Neural cell (in vitro differentiated cells): ENCODE data around the gene TOR4A. TPM values are rescaled to one million over a fixed set of nuclear protein-coding genes. Genes with fewer than 3 reads are reported as not detected.

ENCODE experiments used
- H2AFZ ChIP-seq: fragments of 200-600, 300-800 bp; sonication (generic), shearing (Covaris generic); 2 replicates; pipeline ENCODE4 v1.6.0; 2014; ENCODE audit warnings: low read depth, mild to moderate bottlenecking, antibody characterized with exemption, low read length, moderate library complexity
- H3F3A ChIP-seq: fragments of 200-600 bp; shearing (Covaris generic); 2 replicates; pipeline ENCODE4 v1.6.1; 2016; ENCODE audit warnings: mild to moderate bottlenecking, moderate library complexity, mixed read lengths, antibody characterized with exemption, low read length; ENCODE audit not compliant: insufficient read depth, poor library complexity, severe bottlenecking
- H3K27ac ChIP-seq: fragments of 200-600, 300-800 bp; sonication (generic), shearing (Covaris generic); 2 replicates; pipeline ENCODE4 v1.5.1; 2014; ENCODE audit warnings: mild to moderate bottlenecking, low read length, moderate library complexity
- H3K27me3 ChIP-seq: fragments of 300-800, 200-600 bp; sonication (generic), shearing (Covaris generic); 2 replicates; pipeline ENCODE4 v1.6.0; 2014; ENCODE audit warnings: mild to moderate bottlenecking, low read depth, low read length, moderate library complexity; ENCODE audit not compliant: insufficient read depth
- H3K36me3 ChIP-seq: fragments of 300-800, 200-600 bp; sonication (generic), shearing (Covaris generic); 2 replicates; pipeline ENCODE4 v1.5.1; 2014; ENCODE audit warnings: mild to moderate bottlenecking, antibody characterized with exemption, low read length, moderate library complexity; ENCODE audit not compliant: insufficient read depth
- H3K4me2 ChIP-seq: fragments of 300-800, 200-600 bp; sonication (generic), shearing (Covaris generic); 2 replicates; pipeline ENCODE4 v1.6.0; 2014; ENCODE audit warnings: mild to moderate bottlenecking, low read length
- H3K4me3 ChIP-seq: fragments of 300-800, 200-600 bp; sonication (generic), shearing (Covaris generic); 2 replicates; pipeline ENCODE4 v1.5.1; 2014; ENCODE audit warnings: mild to moderate bottlenecking, low read length, moderate library complexity
- H3K79me2 ChIP-seq: fragments of 200-600 bp; shearing (Covaris generic); replicated peaks from 2 replicates; pipeline ENCODE4 v1.6.0; 2014; ENCODE audit warnings: mild to moderate bottlenecking, low read length, moderate library complexity; ENCODE audit not compliant: insufficient read depth
- H3K9ac ChIP-seq: fragments of 300-800, 200-600 bp; sonication (generic), shearing (Covaris generic); 2 replicates; pipeline ENCODE4 v1.6.1; 2016; ENCODE audit warnings: mild to moderate bottlenecking, low read length, mixed read lengths
- H3K9me2 ChIP-seq: fragments of 200-600 bp; shearing (Covaris generic); 2 replicates; pipeline ENCODE4 v1.6.1; 2016; ENCODE audit warnings: mild to moderate bottlenecking, low read length, mixed read lengths; ENCODE audit not compliant: insufficient read depth
- H3K9me3 ChIP-seq: fragments of 200-600, 300-800 bp; sonication (generic), shearing (Covaris generic); 2 replicates; pipeline ENCODE4 v1.6.1; 2016; ENCODE audit warnings: mild to moderate bottlenecking, mixed run types, low read length, moderate library complexity, mixed read lengths
- H4K20me1 ChIP-seq: fragments of 200-600 bp; shearing (Covaris generic); 2 replicates; pipeline ENCODE4 v1.6.1; 2016; ENCODE audit warnings: mild to moderate bottlenecking, mixed run types; ENCODE audit not compliant: insufficient read depth
- CTCF ChIP-seq: fragments of 450-650 bp; IDR thresholded peaks from 2 replicates; pipeline ENCODE4 v1.5.1; 2014; ENCODE audit warnings: antibody characterized with exemption, mild to moderate bottlenecking, moderate library complexity; ENCODE audit not compliant: poor library complexity, severe bottlenecking
- EP300 ChIP-seq: fragments of 450-650 bp; conservative IDR thresholded peaks from 2 replicates; pipeline ENCODE4 v1.6.1; 2014; ENCODE audit warnings: antibody characterized with exemption, mild to moderate bottlenecking, moderate library complexity; ENCODE audit not compliant: poor library complexity, severe bottlenecking
- EZH2 ChIP-seq: fragments of 200-600, 300-800 bp; shearing (Covaris generic), sonication (generic); IDR thresholded peaks from 2 replicates; pipeline ENCODE4 v1.6.1; 2014; ENCODE audit warnings: antibody characterized with exemption, low read length, borderline replicate concordance, mild to moderate bottlenecking; ENCODE audit not compliant: insufficient read depth, poor library complexity, severe bottlenecking
- MXI1 ChIP-seq: fragments of 450-650 bp; conservative IDR thresholded peaks from 2 replicates; pipeline ENCODE4 v1.6.1; 2014; ENCODE audit warnings: antibody characterized with exemption, mild to moderate bottlenecking; ENCODE audit not compliant: poor library complexity, severe bottlenecking
- POLR2AphosphoS5 ChIP-seq: IDR thresholded peaks from 2 replicates; pipeline ENCODE4 v1.6.1; 2012
- RAD21 ChIP-seq: fragments of 450-650 bp; conservative IDR thresholded peaks from 2 replicates; pipeline ENCODE4 v1.6.1; 2014; ENCODE audit warnings: antibody characterized with exemption, mild to moderate bottlenecking, moderate library complexity
- REST ChIP-seq: IDR thresholded peaks from 2 replicates; pipeline ENCODE4 v1.6.1; 2012; ENCODE audit warnings: borderline replicate concordance
- SMC3 ChIP-seq: fragments of 450-650 bp; conservative IDR thresholded peaks from 2 replicates; pipeline ENCODE4 v1.6.1; 2014; ENCODE audit warnings: antibody characterized with exemption, mild to moderate bottlenecking, moderate library complexity; ENCODE audit not compliant: poor library complexity
- TAF1 ChIP-seq: IDR thresholded peaks from 2 replicates; pipeline ENCODE4 v1.6.1; 2012; ENCODE audit warnings: low read depth
- polyA plus RNA-seq: library from polyadenylated mRNA; depleted of rRNA; stranded (reverse); fragments of >200 nt; gene quantifications from 2 replicates; pipeline ENCODE4 v1.2.3, GENCODE V29; 2014

Gene TOR4A
- polyA plus RNA-seq, 1 donor from 2014 or later: 0.50 TPM

GRCh38 chr9:137236238-137236935 is 41.1 kb upstream of the TOR4A start:
- Histone ChIP-seq H3K4me2 (no peak overlapping the region), H4K20me1 (no peaks in the 10 kb centered on the region), H3K27me3 (no peaks in the 10 kb centered on the region), H3K9me3 (no peaks in the 10 kb centered on the region), H3K4me3 (no peak overlapping the region), H3K79me2 (no peaks in the 10 kb centered on the region), H3K36me3 (no peaks in the 10 kb centered on the region), H3K9me2 (no peaks in the 10 kb centered on the region), H2AFZ (no peak overlapping the region), H3K9ac (no peak overlapping the region), H3F3A (no peaks in the 10 kb centered on the region), H3K27ac (no peak overlapping the region)
- TF ChIP-seq CTCF: peak; percentile 82
- no peak for TF ChIP-seq MXI1
- TF ChIP-seq SMC3: peak; percentile 66
- TF ChIP-seq RAD21: peak; percentile 58

- Histone ChIP-seq H3K27ac (no peak overlapping the region), H3K36me3 (no peaks in the 10 kb centered on the region), H3K9me3 (no peaks in the 10 kb centered on the region), H3K79me2 (peaks cover 4% of the 10 kb centered on the region), H3K9me2 (no peaks in the 10 kb centered on the region), H3K4me2 (no peak overlapping the region), H4K20me1 (no peaks in the 10 kb centered on the region), H3F3A (no peaks in the 10 kb centered on the region), H2AFZ (no peak overlapping the region), H3K4me3 (no peak overlapping the region), H3K9ac (no peak overlapping the region), H3K27me3 (no peaks in the 10 kb centered on the region)
- TF ChIP-seq TAF1 (no peak), CTCF (no peak), POLR2AphosphoS5 (no peak), MXI1 (no peak), EP300 (no peak), REST (no peak), RAD21 (no peak), EZH2 (no peak), SMC3 (no peak)
Measured at GRCh38 chr9:137236936-137237421, 40.5 kb upstream of the TOR4A start.
